ENCODE measurements around the gene TTLL11. TPM values are rescaled to one million over a fixed set of nuclear protein-coding genes. Genes with fewer than 3 reads are reported as not detected.

Gene TTLL11
- polyA plus RNA-seq, 1 donor (not counting 4 experiments of a cell fraction or from before 2014, with no cell fraction given), result 8.0 TPM

DNA sequence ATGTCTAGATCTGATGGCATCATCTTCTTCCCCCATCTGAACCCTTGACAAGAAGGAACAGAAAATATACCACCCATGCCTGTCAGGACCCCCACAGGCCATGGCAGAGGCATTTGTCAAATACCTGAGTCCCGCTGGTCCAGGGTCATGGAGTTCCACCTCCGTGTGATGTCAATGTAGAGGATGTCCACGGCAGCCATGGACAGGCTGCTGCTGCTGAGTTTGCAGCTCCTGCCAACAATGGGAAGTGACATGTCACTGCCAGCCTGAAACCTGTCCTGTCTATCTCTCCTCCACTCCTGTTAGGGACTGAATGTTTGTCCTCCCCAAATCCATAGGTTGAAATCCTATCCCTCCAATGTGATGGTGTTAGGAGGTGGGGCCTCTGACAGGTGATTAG is 232.9 kb downstream of the TTLL11 start:
- Histone ChIP-seq H3K27ac (ENCODE audit: control insufficient read depth, insufficient read depth, low read length) (no peak overlapping the region), H3K9ac (ENCODE audit: control insufficient read depth, extremely low read depth, insufficient read depth, low read length) (no peak overlapping the region), H3K79me2 (ENCODE audit: control insufficient read depth, insufficient read depth, low read length) (no peaks in the 10 kb centered on the region), H3K36me3 (ENCODE audit: control insufficient read depth in 2 of 2, extremely low read depth in 1 of 2, insufficient read depth in 2 of 2, low read length in 2 of 2) (peaks cover 4 to 28% of the 10 kb centered on the region in 2 experiments), H3K9me1 (ENCODE audit: control insufficient read depth, extremely low read depth, insufficient read depth, low read length) (no peaks in the 10 kb centered on the region), H3K4me1 (ENCODE audit: control insufficient read depth, extremely low read depth, insufficient read depth, low read length) (no peaks in the 10 kb centered on the region), H2AFZ (ENCODE audit: control insufficient read depth, low read length) (no peak overlapping the region), H4K20me1 (ENCODE audit: control insufficient read depth, extremely low read depth, insufficient read depth, low read length) (no peaks in the 10 kb centered on the region), H3K27me3 (ENCODE audit: control insufficient read depth, extremely low read depth, insufficient read depth, low read length) (no peaks in the 10 kb centered on the region), H3K9me3 (ENCODE audit: control insufficient read depth, low read depth, low read length) (no peaks in the 10 kb centered on the region), H3K4me2 (ENCODE audit: control insufficient read depth, extremely low read depth, insufficient read depth, low read depth, low read length) (no peak overlapping the region), H3K4me3 (ENCODE audit: control insufficient read depth in 2 of 3, extremely low read depth in 1 of 3, insufficient read depth in 2 of 3, low read depth in 1 of 3, low read length in 3 of 3) (no peak overlapping the region)
- DNase-seq (ENCODE audit: low read depth, low spot score), result no peak
- no peak for FAIRE-seq
- dilution Hi-C loops (cut with MboI; ENCODE audit: extremely low pct_ligation_motif_present, low sequenced_read_pairs), result no loop called here
- no peak for TF ChIP-seq EZH2 (IDR thresholded peaks at IDR 0.05; ENCODE audit: low read length)
- TF ChIP-seq, protein P1, sequence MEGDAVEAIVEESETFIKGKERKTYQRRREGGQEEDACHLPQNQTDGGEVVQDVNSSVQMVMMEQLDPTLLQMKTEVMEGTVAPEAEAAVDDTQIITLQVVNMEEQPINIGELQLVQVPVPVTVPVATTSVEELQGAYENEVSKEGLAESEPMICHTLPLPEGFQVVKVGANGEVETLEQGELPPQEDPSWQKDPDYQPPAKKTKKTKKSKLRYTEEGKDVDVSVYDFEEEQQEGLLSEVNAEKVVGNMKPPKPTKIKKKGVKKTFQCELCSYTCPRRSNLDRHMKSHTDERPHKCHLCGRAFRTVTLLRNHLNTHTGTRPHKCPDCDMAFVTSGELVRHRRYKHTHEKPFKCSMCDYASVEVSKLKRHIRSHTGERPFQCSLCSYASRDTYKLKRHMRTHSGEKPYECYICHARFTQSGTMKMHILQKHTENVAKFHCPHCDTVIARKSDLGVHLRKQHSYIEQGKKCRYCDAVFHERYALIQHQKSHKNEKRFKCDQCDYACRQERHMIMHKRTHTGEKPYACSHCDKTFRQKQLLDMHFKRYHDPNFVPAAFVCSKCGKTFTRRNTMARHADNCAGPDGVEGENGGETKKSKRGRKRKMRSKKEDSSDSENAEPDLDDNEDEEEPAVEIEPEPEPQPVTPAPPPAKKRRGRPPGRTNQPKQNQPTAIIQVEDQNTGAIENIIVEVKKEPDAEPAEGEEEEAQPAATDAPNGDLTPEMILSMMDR (optimal IDR thresholded peaks at IDR 0.05 in 1 of 3, IDR thresholded peaks at IDR 0.05 in 1 of 3, conservative IDR thresholded peaks at IDR 0.05 in 1 of 3; ENCODE audit: extremely low read depth in 1 of 3, insufficient read depth in 2 of 3, low read length in 3 of 3), result no peak

GRCh38 chr9:121859646-121860045 is 233.5 kb downstream of the TTLL11 start:
- no peak for FAIRE-seq
- Histone ChIP-seq H2AFZ (ENCODE audit: control insufficient read depth, low read length) (no peak overlapping the region), H3K36me3 (ENCODE audit: control insufficient read depth in 2 of 2, extremely low read depth in 1 of 2, insufficient read depth in 2 of 2, low read length in 2 of 2) (peaks cover 4 to 28% of the 10 kb centered on the region in 2 experiments), H3K27ac (ENCODE audit: control insufficient read depth, insufficient read depth, low read length) (no peak overlapping the region), H3K4me3 (ENCODE audit: control insufficient read depth in 2 of 3, extremely low read depth in 1 of 3, insufficient read depth in 2 of 3, low read depth in 1 of 3, low read length in 3 of 3) (no peak overlapping the region), H3K9me3 (ENCODE audit: control insufficient read depth, low read depth, low read length) (no peaks in the 10 kb centered on the region), H4K20me1 (ENCODE audit: control insufficient read depth, extremely low read depth, insufficient read depth, low read length) (no peaks in the 10 kb centered on the region), H3K9ac (ENCODE audit: control insufficient read depth, extremely low read depth, insufficient read depth, low read length) (no peak overlapping the region), H3K9me1 (ENCODE audit: control insufficient read depth, extremely low read depth, insufficient read depth, low read length) (no peaks in the 10 kb centered on the region), H3K4me1 (ENCODE audit: control insufficient read depth, extremely low read depth, insufficient read depth, low read length) (no peaks in the 10 kb centered on the region), H3K27me3 (ENCODE audit: control insufficient read depth, extremely low read depth, insufficient read depth, low read length) (no peaks in the 10 kb centered on the region), H3K79me2 (ENCODE audit: control insufficient read depth, insufficient read depth, low read length) (no peaks in the 10 kb centered on the region), H3K4me2 (ENCODE audit: control insufficient read depth, extremely low read depth, insufficient read depth, low read depth, low read length) (no peak overlapping the region)
- TF ChIP-seq, protein P1 (optimal IDR thresholded peaks at IDR 0.05 in 1 of 3, IDR thresholded peaks at IDR 0.05 in 1 of 3, conservative IDR thresholded peaks at IDR 0.05 in 1 of 3; ENCODE audit: extremely low read depth in 1 of 3, insufficient read depth in 2 of 3, low read length in 3 of 3), result no peak
- TF ChIP-seq EZH2 (IDR thresholded peaks at IDR 0.05; ENCODE audit: low read length), result no peak
- dilution Hi-C loops (cut with MboI; ENCODE audit: extremely low pct_ligation_motif_present, low sequenced_read_pairs), result no loop called here
- no peak for DNase-seq (ENCODE audit: low read depth, low spot score)

All from keratinocyte (primary cell).